GM12878 (cell line): ENCODE results near the gene FXYD4. TPM values are rescaled to one million over a fixed set of nuclear protein-coding genes. Genes with fewer than 3 reads are reported as not detected.

ENCODE experiments used
- ATAC-seq: fragments of 200-7000 bp; cut with Tn5 transposase; 3 replicates; pipeline ENCODE4 v1.9.1; 2020; ENCODE audit warnings: mild to moderate bottlenecking, moderate library complexity
- BruUV-seq: library from RNA; stranded (reverse); fragments of 400-500 nt; replicated peaks from 2 replicates; lab custom pipeline; 2021; lab: Mats Ljungman, UMichigan
- CTCF ChIA-PET: fragments of 300-600 bp; sonication (Branson Sonifier 250); formaldehyde crosslinking; extraction: SDS; loops from one replicate; lab custom pipeline; 2021; ENCODE audit warnings: inconsistent platforms; lab: Yijun Ruan, JAX
- POLR2A ChIA-PET: fragments of 350-600 bp; formaldehyde crosslinking; extraction: SDS; loops from one replicate; lab custom pipeline; 2021; ENCODE audit warnings: inconsistent platforms; lab: Charles Lee
- RAD21 ChIA-PET: fragments of 300-600 bp; sonication (Branson Sonifier 250); formaldehyde crosslinking; loops from one replicate; lab custom pipeline; 2023; ENCODE audit warnings: antibody characterized with exemption; ENCODE audit not compliant: unreplicated experiment; lab: Charles Lee
- SMC1A ChIA-PET: fragments of 300-600 bp; sonication (Branson Sonifier 250); formaldehyde crosslinking; loops from one replicate; lab custom pipeline; 2023; ENCODE audit not compliant: unreplicated experiment, uncharacterized antibody; lab: Charles Lee
- DNase-seq: peaks from one replicate; pipeline ENCODE4 v3.0.0-alpha.2; 2011; ENCODE audit warnings: low read depth, low spot score
- FAIRE-seq: peaks from 3 replicates; lab custom pipeline; 2011; peaks lifted over from hg19 to GRCh38; lab: Jason Lieb, UNC
- H2AFZ ChIP-seq: 2 replicates; pipeline ENCODE4 v1.6.0; 2011; ENCODE audit warnings: low read depth, low read length, control low read depth; ENCODE audit not compliant: control insufficient read depth
- H3K27ac ChIP-seq: 2 replicates; pipeline ENCODE4 v1.5.1; 2011; ENCODE audit warnings: control low read depth; ENCODE audit not compliant: control insufficient read depth, insufficient read depth
- H3K27me3 ChIP-seq, 2 experiments: replicated peaks in 1 of 2; 2 replicates each; pipeline versions ENCODE4 v1.6.0 to v1.6.1; 2011; ENCODE audit warnings: low read length in 1 of 2; ENCODE audit not compliant: control insufficient read depth in 2 of 2, insufficient read depth in 2 of 2
- H3K36me3 ChIP-seq, 2 experiments: 2 replicates each; pipeline ENCODE4 v1.5.1; 2011; ENCODE audit warnings: low read length in 1 of 2; ENCODE audit not compliant: control insufficient read depth in 2 of 2, insufficient read depth in 2 of 2
- H3K4me1 ChIP-seq: 2 replicates; pipeline ENCODE4 v1.6.1; 2011; ENCODE audit warnings: mild to moderate bottlenecking, low read length, moderate library complexity, mixed read lengths; ENCODE audit not compliant: control insufficient read depth, insufficient read depth
- H3K4me2 ChIP-seq: 2 replicates; pipeline ENCODE4 v1.6.0; 2011; ENCODE audit warnings: control low read depth; ENCODE audit not compliant: control insufficient read depth, insufficient read depth
- H3K4me3 ChIP-seq: fragments of 200-600 bp; sonication (generic); 2 replicates; pipeline ENCODE4 v1.5.1; 2016
- H3K79me2 ChIP-seq: 2 replicates; pipeline ENCODE4 v1.6.0; 2011; ENCODE audit warnings: low read length; ENCODE audit not compliant: control insufficient read depth, insufficient read depth
- H3K9ac ChIP-seq: 2 replicates; pipeline ENCODE4 v1.8.0; 2011; ENCODE audit warnings: low read length, control low read depth, mixed read lengths; ENCODE audit not compliant: control insufficient read depth, insufficient read depth
- H3K9me3 ChIP-seq: replicated peaks from 3 replicates; pipeline ENCODE4 v1.5.1; 2011; ENCODE audit warnings: mild to moderate bottlenecking, low read length; ENCODE audit not compliant: control insufficient read depth, insufficient read depth
- H4K20me1 ChIP-seq: 2 replicates; pipeline ENCODE4 v1.6.0; 2011; ENCODE audit not compliant: control insufficient read depth, insufficient read depth
- ASH2L ChIP-seq: fragments of 300-600, 200-600 bp; sonication (generic); IDR thresholded peaks from 2 replicates; pipeline ENCODE4 v1.6.1; 2017; ENCODE audit warnings: low read depth, mild to moderate bottlenecking, borderline replicate concordance
- BCLAF1 ChIP-seq: fragments of 450-650 bp; IDR thresholded peaks from 2 replicates; pipeline ENCODE4 v1.6.1; 2017; ENCODE audit warnings: antibody characterized with exemption, mild to moderate bottlenecking, moderate library complexity
- BMI1 ChIP-seq: fragments of 450-650 bp; IDR thresholded peaks from 2 replicates; pipeline ENCODE4 v1.6.1; 2016; ENCODE audit warnings: mild to moderate bottlenecking, moderate library complexity, borderline replicate concordance
- DPF2 ChIP-seq: fragments of 450-650 bp; IDR thresholded peaks from 2 replicates; pipeline ENCODE4 v1.6.1; 2017; ENCODE audit warnings: mild to moderate bottlenecking
- ETV6 ChIP-seq, 2 experiments: fragments of 450-650 bp in 1 of 2; IDR thresholded peaks in 1 of 2; conservative IDR thresholded peaks in 1 of 2; 2 replicates each; pipeline ENCODE4 v1.6.1; 2014; ENCODE audit warnings: antibody characterized with exemption in 1 of 2, borderline replicate concordance in 1 of 2, low read depth in 1 of 2, mild to moderate bottlenecking in 1 of 2, moderate library complexity in 1 of 2
- GABPA ChIP-seq: IDR thresholded peaks from 2 replicates; pipeline ENCODE4 v1.6.1; 2014; ENCODE audit warnings: antibody characterized with exemption, low read depth, mild to moderate bottlenecking, inconsistent platforms
- HCFC1 ChIP-seq: fragments of 150-350 bp; IDR thresholded peaks from 2 replicates; pipeline ENCODE4 v1.6.1; 2014; ENCODE audit warnings: low read length
- HDAC6 ChIP-seq: fragments of 200-600 bp; sonication (generic); IDR thresholded peaks from one replicate; pipeline ENCODE4 v1.8.0; 2017; ENCODE audit warnings: antibody characterized with exemption; ENCODE audit not compliant: unreplicated experiment
- MYC ChIP-seq: IDR thresholded peaks from 2 replicates; pipeline ENCODE4 v1.6.1; 2011; ENCODE audit warnings: mild to moderate bottlenecking, low read length, moderate library complexity, inconsistent platforms; ENCODE audit not compliant: insufficient read depth, insufficient replicate concordance, insufficient read length, severe bottlenecking
- NFYB ChIP-seq: IDR thresholded peaks from 2 replicates; pipeline ENCODE4 v1.6.1; 2011; ENCODE audit warnings: low read depth, mild to moderate bottlenecking, low read length, improper control_type of control experiment, moderate library complexity; ENCODE audit not compliant: insufficient read depth
- NRF1 ChIP-seq: conservative IDR thresholded peaks from 2 replicates; pipeline ENCODE4 v1.6.1; 2011; ENCODE audit warnings: mild to moderate bottlenecking, low read depth, low read length, improper control_type of control experiment
- RBBP5 ChIP-seq: fragments of 200-600 bp; sonication (generic); conservative IDR thresholded peaks from 2 replicates; pipeline ENCODE4 v1.6.1; 2016
- RFX5 ChIP-seq: IDR thresholded peaks from 2 replicates; pipeline ENCODE4 v1.6.1; 2011; ENCODE audit warnings: low read depth, low read length, improper control_type of control experiment
- SMC3 ChIP-seq: IDR thresholded peaks from 2 replicates; pipeline ENCODE4 v1.6.1; 2011; ENCODE audit warnings: low read length, improper control_type of control experiment, borderline replicate concordance
- SPI1 ChIP-seq: IDR thresholded peaks from 2 replicates; pipeline ENCODE4 v1.6.1; 2011; ENCODE audit warnings: low read depth, mild to moderate bottlenecking, low read length, moderate library complexity, borderline replicate concordance; ENCODE audit not compliant: insufficient read depth
- TCF3 ChIP-seq: IDR thresholded peaks from 2 replicates; pipeline ENCODE4 v1.6.1; 2012; ENCODE audit warnings: low read depth, mild to moderate bottlenecking, low read length, borderline replicate concordance; ENCODE audit not compliant: insufficient read depth
- WGBS: methylation state at CpG from one replicate; pipeline ENCODE4 v1.1.6; 2016; ENCODE audit warnings: low lambda C conversion rate; ENCODE audit not compliant: insufficient replicate concordance, insufficient coverage; ENCODE audit errors: missing lambda C conversion rate; 5-methylcytosine and 5-hydroxymethylcytosine counted together
- in situ Hi-C: fragments of 300-500 bp; cut with MboI; formaldehyde crosslinking; loops from 9 replicates; pipeline ENCODE4 v1.14.3; 2018; ENCODE audit warnings: mixed read lengths
- intact Hi-C: fragments of 100-400 bp; cut with micrococcal nuclease; formaldehyde crosslinking; loops from one replicate; pipeline ENCODE4 v1.14.2; 2022; ENCODE audit not compliant: unreplicated experiment
- polyA plus RNA-seq, 11 experiments: library from polyadenylated mRNA; depleted of rRNA in 4 of 11; unstranded in 6 of 11; stranded (reverse) in 5 of 11; fragments of >200 nt; fragmentation: Nextera tagmentation in 4 of 11; fragmentation: Illumina TruSeq in 1 of 11; extraction: Ambion mirVana in 4 of 11; extraction: Trizol in 1 of 11; gene quantifications; 1 replicate in 1 of 11; 2 replicates in 10 of 11; pipeline versions ENCODE4 v1.2.1 to v1.2.3, GENCODE V29; 2011 to 2016; ENCODE audit warnings: inconsistent platforms in 2 of 11, missing spikeins in 2 of 11, low read depth in 1 of 11
- total RNA-seq, 4 experiments: library from RNA; depleted of rRNA in 3 of 4; stranded (reverse); fragments of >200 nt in 3 of 4; fragmentation: Illumina TruSeq in 1 of 4; extraction: Trizol in 1 of 4; gene quantifications; 2 replicates each; pipeline versions ENCODE4 v1.2.1 to v1.2.3, GENCODE V29; 2013 to 2021

Gene FXYD4
- total and polyA plus RNA-seq, 10 of the 15 experiments (the other 5 are each of a cell fraction or from before 2014, with no cell fraction given), result not detected

- POLR2A ChIA-PET, result no interaction called here
- RAD21 ChIA-PET, result no interaction called here
- no peak for TF ChIP-seq ETV6 (conservative IDR thresholded peaks at IDR 0.05 in 1 of 2, IDR thresholded peaks at IDR 0.05 in 1 of 2; ENCODE audit: borderline replicate concordance in 1 of 2, low read depth in 1 of 2)
- 0 out of 2 replicates have a peak, but pooled peaks have one; percentile 33 for TF ChIP-seq BMI1
- no peak for TF ChIP-seq TCF3
- no peaks in the 10 kb centered on the region for H3K9me3 ChIP-seq
- H4K20me1 ChIP-seq, result no peaks in the 10 kb centered on the region
- ATAC-seq (peak; percentile 71), DNase-seq (no peak), FAIRE-seq (no peak)
- SMC1A ChIA-PET, result no interaction called here
- in situ Hi-C loops (no loop called here), intact Hi-C loops (no loop called here)
- no peaks in the 10 kb centered on the region for H3K36me3 ChIP-seq
- H3K4me3 ChIP-seq, result no peak overlapping the region
- H2AFZ ChIP-seq, result no peak overlapping the region
- H3K4me2 ChIP-seq, result no peak overlapping the region
- no TSS peak for BruUV-seq
- H3K27me3 ChIP-seq, result no peaks in the 10 kb centered on the region; a peak in 3 of 4 replicates
- CTCF ChIA-PET, result no interaction called here
- H3K27ac ChIP-seq, result no peak overlapping the region
- 4% methylated on average over 17 of the region's 26 CpGs for WGBS
- H3K4me1 ChIP-seq, result no peaks in the 10 kb centered on the region
- H3K9ac ChIP-seq, result no peak overlapping the region
- no peaks in the 10 kb centered on the region for H3K79me2 ChIP-seq
These were observed 48.7 kb upstream of the FXYD4 start for GRCh38 chr10:43322769-43323168.

DNA sequence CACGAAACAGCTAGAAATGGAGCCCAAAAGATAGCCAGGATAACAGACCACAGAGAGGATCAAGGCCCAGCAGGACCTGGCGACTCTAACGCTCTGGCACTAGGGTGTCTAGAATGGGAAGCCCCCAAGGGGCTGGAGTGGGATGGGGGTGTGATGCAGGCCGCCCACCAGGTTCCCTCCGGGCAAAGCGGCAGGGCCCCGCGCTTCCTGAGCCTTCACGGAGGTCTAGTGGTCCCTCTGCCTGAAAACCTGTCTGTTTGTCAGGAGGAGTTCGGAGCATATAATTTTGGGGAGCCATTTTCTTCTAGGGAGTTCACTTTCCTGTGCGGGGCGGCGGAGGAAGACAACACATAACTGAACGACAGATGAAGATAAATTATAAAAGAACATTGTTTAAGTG, 48.2 kb upstream of the FXYD4 start:
- intact Hi-C loops (no loop called here), in situ Hi-C loops (no loop called here)
- BruUV-seq, result no TSS peak
- Histone ChIP-seq H2AFZ (no peak overlapping the region), H4K20me1 (no peaks in the 10 kb centered on the region), H3K27ac (no peak overlapping the region), H3K4me1 (no peaks in the 10 kb centered on the region), H3K27me3 (no peaks in the 10 kb centered on the region; a peak in 3 of 4 replicates), H3K36me3 (no peaks in the 10 kb centered on the region), H3K9me3 (no peaks in the 10 kb centered on the region), H3K4me2 (no peak overlapping the region), H3K4me3 (no peak overlapping the region), H3K9ac (no peak overlapping the region), H3K79me2 (no peaks in the 10 kb centered on the region)
- SMC1A ChIA-PET, result no interaction called here
- RAD21 ChIA-PET, result no interaction called here
- ATAC-seq (no peak), DNase-seq (no peak), FAIRE-seq (no peak)
- CTCF ChIA-PET, result no interaction called here
- POLR2A ChIA-PET, result no interaction called here
- 70% methylated on average over 14 of the region's 14 CpGs for WGBS
- TF ChIP-seq BCLAF1, result no peak
- no peak for TF ChIP-seq RBBP5
- TF ChIP-seq DPF2, result no peak
- no peak for TF ChIP-seq SPI1
- TF ChIP-seq ETV6 (conservative IDR thresholded peaks at IDR 0.05 in 1 of 2, IDR thresholded peaks at IDR 0.05 in 1 of 2; ENCODE audit: borderline replicate concordance in 1 of 2, low read depth in 1 of 2), result no peak
- TF ChIP-seq MYC, result no peak
- TF ChIP-seq SMC3, result no peak
- TF ChIP-seq HCFC1, result no peak
- TF ChIP-seq NFYB, result no peak
- TF ChIP-seq RFX5, result no peak
- no peak for TF ChIP-seq GABPA
- TF ChIP-seq NRF1, result no peak
- TF ChIP-seq ASH2L, result no peak
- no peak for TF ChIP-seq HDAC6
